Esophagus muscularis mucosa (tissue), 4 donors: ENCODE results near the gene TKT. TPM values are rescaled to one million over a fixed set of nuclear protein-coding genes. Genes with fewer than 3 reads are reported as not detected.

Experiments
- DNase-seq: peaks from one replicate; pipeline ENCODE4 v3.0.0-alpha.2; 2017; ENCODE audit errors: extremely low spot score
- H3K27ac ChIP-seq, 4 donors: fragments of 200-600 bp; sonication (generic); replicated peaks in 1 of 4; 1 replicate in 3 of 4; 2 replicates in 1 of 4; pipeline ENCODE4 v1.5.1; 2016 to 2019; ENCODE audit warnings: mild to moderate bottlenecking in 1 of 4
- H3K27me3 ChIP-seq, 4 donors: fragments of 200-600 bp; sonication (generic); one replicate each; pipeline versions ENCODE4 v1.5.1 to v1.6.0; 2016 to 2019
- H3K36me3 ChIP-seq, 4 donors: fragments of 200-600 bp; sonication (generic); one replicate each; pipeline ENCODE4 v1.5.1; 2016 to 2019
- H3K4me1 ChIP-seq, 4 donors: fragments of 200-600 bp; sonication (generic); one replicate each; pipeline ENCODE4 v1.5.1; 2016 to 2019
- H3K4me3 ChIP-seq, 4 donors: fragments of 200-600 bp; sonication (generic); 1 replicate in 2 of 4; 2 replicates in 2 of 4; pipeline ENCODE4 v1.5.1; 2016 to 2019; ENCODE audit warnings: mild to moderate bottlenecking in 4 of 4, moderate library complexity in 1 of 4
- H3K9me3 ChIP-seq, 4 donors: fragments of 200-600 bp; sonication (generic); 1 replicate in 3 of 4; 2 replicates in 1 of 4; pipeline ENCODE4 v1.5.1; 2016 to 2019
- EP300 ChIP-seq: sonication (generic); formaldehyde crosslinking; IDR thresholded peaks from one replicate; pipeline ENCODE4 v1.6.1; 2017; ENCODE audit warnings: antibody characterized with exemption
- POLR2A ChIP-seq: fragments of 450-650 bp; IDR thresholded peaks from one replicate; pipeline ENCODE4 v1.6.1; 2017; ENCODE audit warnings: antibody characterized with exemption, moderate library complexity, mild to moderate bottlenecking, low read depth
- POLR2AphosphoS5 ChIP-seq, 2 donors: sonication (generic); formaldehyde crosslinking; IDR thresholded peaks; one replicate each; pipeline ENCODE4 v1.6.1; 2017; ENCODE audit warnings: antibody characterized with exemption in 2 of 2
- WGBS: methylation state at CpG from one replicate; pipeline ENCODE4 v1.1.5; 2018; 5-methylcytosine and 5-hydroxymethylcytosine counted together
- intact Hi-C: fragments of 100-400 bp; cut with DNase I; formaldehyde crosslinking; loops from one replicate; pipeline ENCODE4 v1.15.1; 2023
- total RNA-seq, 4 donors: library from RNA; depleted of rRNA; stranded (reverse); fragments of >200 nt; gene quantifications; one replicate each; pipeline versions ENCODE4 v1.1.0 to v1.2.1, GENCODE V29; 2016
- TF ChIP-seq, protein P1 (sequence below), 3 experiments: fragments of 200-600 bp in 2 of 3; fragments of 450-650 bp in 1 of 3; sonication (generic) in 2 of 3; IDR thresholded peaks; one replicate each; pipeline ENCODE4 v1.5.1; 2017 to 2019; ENCODE audit warnings: antibody characterized with exemption in 3 of 3, mild to moderate bottlenecking in 2 of 3, moderate library complexity in 1 of 3

Gene TKT
- total RNA-seq, 4 donors from 2014 or later, result 295 to 524 (median 378) TPM

DNA sequence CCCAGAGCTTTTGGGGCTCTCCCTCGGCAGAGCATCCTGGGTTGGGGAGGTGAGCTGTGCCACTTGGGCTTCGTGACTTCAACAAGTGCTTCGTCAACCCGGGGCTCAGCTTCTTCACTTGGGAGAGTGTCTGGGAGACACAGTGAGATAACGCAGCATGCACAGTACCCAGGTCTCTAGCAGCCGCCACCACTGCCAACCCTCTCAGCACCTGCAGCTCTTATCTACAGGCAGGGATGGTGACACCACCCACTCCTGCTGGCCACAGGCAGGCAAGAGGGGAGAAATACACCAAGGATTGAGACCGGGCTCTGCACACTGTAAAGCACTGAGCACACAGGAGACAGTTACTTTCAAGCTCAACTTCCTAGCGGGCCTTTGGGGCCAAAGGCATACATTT is 11.6 kb downstream of the TKT start:
- peaks cover 29 to 36% (median 31%) of the 10 kb centered on the region in 4 donors for H3K36me3 ChIP-seq
- no peak for DNase-seq
- WGBS, result 83% methylated on average over 7 of the region's 8 CpGs

GRCh38 chr3:53243785-53244184 is 12.0 kb downstream of the TKT start:
- TF ChIP-seq, protein P1, sequence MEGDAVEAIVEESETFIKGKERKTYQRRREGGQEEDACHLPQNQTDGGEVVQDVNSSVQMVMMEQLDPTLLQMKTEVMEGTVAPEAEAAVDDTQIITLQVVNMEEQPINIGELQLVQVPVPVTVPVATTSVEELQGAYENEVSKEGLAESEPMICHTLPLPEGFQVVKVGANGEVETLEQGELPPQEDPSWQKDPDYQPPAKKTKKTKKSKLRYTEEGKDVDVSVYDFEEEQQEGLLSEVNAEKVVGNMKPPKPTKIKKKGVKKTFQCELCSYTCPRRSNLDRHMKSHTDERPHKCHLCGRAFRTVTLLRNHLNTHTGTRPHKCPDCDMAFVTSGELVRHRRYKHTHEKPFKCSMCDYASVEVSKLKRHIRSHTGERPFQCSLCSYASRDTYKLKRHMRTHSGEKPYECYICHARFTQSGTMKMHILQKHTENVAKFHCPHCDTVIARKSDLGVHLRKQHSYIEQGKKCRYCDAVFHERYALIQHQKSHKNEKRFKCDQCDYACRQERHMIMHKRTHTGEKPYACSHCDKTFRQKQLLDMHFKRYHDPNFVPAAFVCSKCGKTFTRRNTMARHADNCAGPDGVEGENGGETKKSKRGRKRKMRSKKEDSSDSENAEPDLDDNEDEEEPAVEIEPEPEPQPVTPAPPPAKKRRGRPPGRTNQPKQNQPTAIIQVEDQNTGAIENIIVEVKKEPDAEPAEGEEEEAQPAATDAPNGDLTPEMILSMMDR (IDR thresholded peaks at IDR 0.05), result no peak
- no peak for TF ChIP-seq POLR2AphosphoS5 (IDR thresholded peaks at IDR 0.05)
- no peak for TF ChIP-seq EP300
- TF ChIP-seq POLR2A, result no peak
- Histone ChIP-seq H3K27me3 (no peaks in the 10 kb centered on the region), H3K4me1 (peaks cover 58 to 82% (median 73%) of the 10 kb centered on the region in 4 donors), H3K27ac (peak overlapping the region in 2 of 4 donors; percentile 30 to 35), H3K4me3 (no peak overlapping the region), H3K9me3 (no peaks in the 10 kb centered on the region), H3K36me3 (peaks cover 31 to 41% (median 36%) of the 10 kb centered on the region in 4 donors)
- WGBS, result 84% methylated on average over 8 of the region's 8 CpGs
- intact Hi-C loops, result no loop called here
- no peak for DNase-seq

More for the DNA sequence above, 11.6 kb downstream of the TKT start:
- TF ChIP-seq POLR2AphosphoS5 (IDR thresholded peaks at IDR 0.05) (no peak), POLR2A (no peak), EP300 (no peak)
- TF ChIP-seq, protein P1 (IDR thresholded peaks at IDR 0.05), result no peak
- intact Hi-C loops, result no loop called here
- Histone ChIP-seq H3K4me3 (no peak overlapping the region), H3K27me3 (no peaks in the 10 kb centered on the region), H3K4me1 (peaks cover 54 to 82% (median 73%) of the 10 kb centered on the region in 4 donors), H3K27ac (peak overlapping the region in 1 of 4 donors; percentile 35), H3K9me3 (no peaks in the 10 kb centered on the region)

DNA sequence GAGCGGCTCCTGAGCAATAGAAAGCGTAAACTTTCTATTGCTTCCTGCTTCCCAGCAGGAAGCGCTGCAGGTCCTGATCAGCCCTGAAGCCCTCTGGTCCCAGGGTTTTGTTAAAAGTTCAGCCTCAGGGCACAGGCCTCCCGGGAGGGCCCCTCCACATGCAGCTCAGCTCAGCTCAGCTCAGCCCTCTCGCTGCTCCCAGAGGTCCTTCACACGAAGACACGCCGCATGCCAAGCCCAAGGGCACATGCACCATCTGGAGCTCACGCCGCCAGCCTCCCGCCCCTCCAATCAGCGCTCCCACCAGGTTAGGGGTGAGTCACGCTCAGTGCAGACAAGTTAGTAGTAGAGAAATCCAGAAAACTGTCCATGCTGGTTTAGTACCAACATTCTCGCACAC is 12.7 kb downstream of the TKT start:
- intact Hi-C loops, result no loop called here
- no peak for DNase-seq
- no peak overlapping the region for H3K4me3 ChIP-seq
- no peaks in the 10 kb centered on the region for H3K9me3 ChIP-seq
- peaks cover 58 to 82% (median 73%) of the 10 kb centered on the region in 4 donors for H3K4me1 ChIP-seq
- H3K36me3 ChIP-seq, result peaks cover 38 to 47% (median 42%) of the 10 kb centered on the region in 4 donors
- no peaks in the 10 kb centered on the region for H3K27me3 ChIP-seq
- TF ChIP-seq, protein P1 (IDR thresholded peaks at IDR 0.05), result no peak
- TF ChIP-seq POLR2AphosphoS5 (IDR thresholded peaks at IDR 0.05) (no peak), EP300 (no peak), POLR2A (no peak)
- peak overlapping the region in 2 of 4 donors; percentile 35 to 57 for H3K27ac ChIP-seq
- 77% methylated on average over 13 of the region's 14 CpGs for WGBS

- Histone ChIP-seq H3K9me3 (no peaks in the 10 kb centered on the region), H3K27ac (peak overlapping the region in 3 of 4 donors; percentile 27 to 57 (median 35)), H3K36me3 (peaks cover 43 to 53% (median 46%) of the 10 kb centered on the region in 4 donors), H3K4me3 (no peak overlapping the region), H3K27me3 (no peaks in the 10 kb centered on the region), H3K4me1 (peaks cover 62 to 82% (median 73%) of the 10 kb centered on the region in 4 donors)
- intact Hi-C loops, result no loop called here
- DNase-seq, result no peak
- TF ChIP-seq, protein P1 (IDR thresholded peaks at IDR 0.05), result no peak
- TF ChIP-seq POLR2A (no peak), POLR2AphosphoS5 (IDR thresholded peaks at IDR 0.05) (no peak), EP300 (no peak)
- no CpG with 5 or more reads among the region's 4 CpGs for WGBS
Measured at GRCh38 chr3:53242642-53243041, 13.2 kb downstream of the TKT start.

DNA sequence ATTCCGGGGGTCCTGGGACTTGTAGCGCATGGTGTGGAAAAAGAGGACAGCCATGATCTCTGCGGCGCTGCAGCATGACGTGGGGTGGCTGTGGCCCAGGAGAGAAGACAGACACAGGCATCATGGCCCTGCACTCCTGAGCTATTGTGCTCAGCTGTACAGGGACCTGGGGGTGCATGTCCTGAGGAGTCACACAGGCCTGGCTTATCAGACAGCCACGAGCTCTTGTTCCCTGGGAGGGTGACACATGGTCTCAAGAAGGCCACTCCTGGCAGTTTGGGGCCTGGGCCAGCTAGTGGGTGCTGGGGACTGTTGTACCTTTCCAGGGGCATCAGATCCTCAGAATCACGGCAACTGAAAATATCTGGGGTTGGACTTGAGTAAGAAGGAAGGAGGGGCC is 13.7 kb downstream of the TKT start:
- TF ChIP-seq, protein P1 (IDR thresholded peaks at IDR 0.05), result no peak
- TF ChIP-seq EP300 (no peak), POLR2AphosphoS5 (IDR thresholded peaks at IDR 0.05) (no peak), POLR2A (no peak)
- Histone ChIP-seq H3K27me3 (no peaks in the 10 kb centered on the region), H3K4me3 (no peak overlapping the region), H3K27ac (peak overlapping the region in 3 of 4 donors; percentile 27 to 57 (median 35)), H3K4me1 (peaks cover 62 to 82% (median 75%) of the 10 kb centered on the region in 4 donors), H3K9me3 (no peaks in the 10 kb centered on the region), H3K36me3 (peaks cover 43 to 57% (median 51%) of the 10 kb centered on the region in 4 donors)
- intact Hi-C loops, result no loop called here
- DNase-seq, result no peak
- WGBS, result 92% methylated on average over 7 of the region's 7 CpGs
